ENCODE data around the gene PPP6R1. TPM values are rescaled to one million over a fixed set of nuclear protein-coding genes. Genes with fewer than 3 reads are reported as not detected.

Gene PPP6R1
- total RNA-seq, 1 donor = 38.9 TPM

Small RNAs within 50 kb of the gene (small RNA-seq; reads per million reads assigned to genes)
- gene MIR6802 (not detected), gene MIR6803 (not detected), gene MIR6804 (not detected)

Other genes starting within 250 kb of the PPP6R1 start
- not detected in 2 replicates for gene GP6, start 220.8 kb downstream of the PPP6R1 start, total RNA-seq
- 9.0 and 9.1 TPM in 2 replicates for gene RDH13, start 195.9 kb downstream of the PPP6R1 start, total RNA-seq
- 1.3 and 2.2 TPM in 2 replicates for gene EPS8L1, start 183.1 kb downstream of the PPP6R1 start, total RNA-seq
- 49.7 and 69.9 TPM in 2 replicates for gene PPP1R12C, start 141.4 kb downstream of the PPP6R1 start, total RNA-seq
- under 0.01 and 0.64 TPM in 2 replicates for gene TNNT1, start 109.8 kb downstream of the PPP6R1 start, total RNA-seq
- not detected in 2 replicates for gene TNNI3, start 101.3 kb downstream of the PPP6R1 start, total RNA-seq
- under 0.01 TPM in 1 of 2 replicates, not detected in the other for gene DNAAF3, start 92.4 kb downstream of the PPP6R1 start, total RNA-seq
- under 0.01 and 0.86 TPM in 2 replicates for gene SYT5, start 78.7 kb downstream of the PPP6R1 start, total RNA-seq
- 3.9 and 7.1 TPM in 2 replicates for gene PTPRH, start 49.5 kb downstream of the PPP6R1 start, total RNA-seq
- 1.6 and 1.7 TPM in 2 replicates for gene TMEM86B, start 30.3 kb downstream of the PPP6R1 start, total RNA-seq
- gene HSPBP1, start 21.1 kb upstream of the PPP6R1 start, total RNA-seq = 25.0 and 31.9 TPM in 2 replicates
- gene BRSK1, start 25.0 kb upstream of the PPP6R1 start, total RNA-seq = 5.6 and 6.1 TPM in 2 replicates
- not detected in 2 replicates for gene TMEM150B, start 66.3 kb upstream of the PPP6R1 start, total RNA-seq
- 6.9 and 8.7 TPM in 2 replicates for gene KMT5C, start 80.9 kb upstream of the PPP6R1 start, total RNA-seq
- under 0.01 TPM in 1 of 2 replicates, not detected in the other for gene COX6B2, start 95.7 kb upstream of the PPP6R1 start, total RNA-seq
- not detected in 2 replicates for gene GARIN5B, start 104.2 kb upstream of the PPP6R1 start, total RNA-seq
- 3.0 and 5.2 TPM in 2 replicates for gene IL11, start 111.4 kb upstream of the PPP6R1 start, total RNA-seq
- gene TMEM190, start 117.8 kb upstream of the PPP6R1 start, total RNA-seq = not detected in 2 replicates
- gene TMEM238, start 125.3 kb upstream of the PPP6R1 start, total RNA-seq = not detected in 2 replicates
- gene RPL28, start 126.9 kb upstream of the PPP6R1 start, total RNA-seq = 124 and 164 TPM in 2 replicates
- gene UBE2S, start 148.8 kb upstream of the PPP6R1 start, total RNA-seq = 108 and 155 TPM in 2 replicates
- not detected in 2 replicates for gene SHISA7, start 184.3 kb upstream of the PPP6R1 start, total RNA-seq
- gene ISOC2, start 202.6 kb upstream of the PPP6R1 start, total RNA-seq = 57.9 and 74.4 TPM in 2 replicates
- not detected in 2 replicates for gene C19orf85, start 205.7 kb upstream of the PPP6R1 start, total RNA-seq
- gene ZNF628, start 217.6 kb upstream of the PPP6R1 start, total RNA-seq = 0.86 and 2.6 TPM in 2 replicates
- gene NAT14, start 226.2 kb upstream of the PPP6R1 start, total RNA-seq = 18.1 and 20.3 TPM in 2 replicates
- gene SSC5D, start 229.4 kb upstream of the PPP6R1 start, total RNA-seq = 21.2 and 23.2 TPM in 2 replicates

Measured in fibroblast of villous mesenchyme (primary cell).